BJ (cell line): Measurements from ENCODE around the gene TMEM120B. TPM values are rescaled to one million over a fixed set of nuclear protein-coding genes. Genes with fewer than 3 reads are reported as not detected.
"Not testable (repeated sequence)": the region's sequence is repeated elsewhere in the genome, so short reads cannot be mapped to it uniquely, and the experiment has no call there.

ENCODE experiments used
- CTCF ChIA-PET: fragments of 350-600 bp; formaldehyde crosslinking; extraction: SDS; loops from one replicate; lab custom pipeline; 2021; ENCODE audit warnings: antibody characterized with exemption, inconsistent platforms; lab: Yijun Ruan, JAX
- POLR2A ChIA-PET: fragments of 300-600 bp; sonication (Branson Sonifier 250); formaldehyde crosslinking; extraction: SDS; loops from one replicate; lab custom pipeline; 2021; ENCODE audit warnings: antibody characterized with exemption; lab: Charles Lee
- DNase-seq: peaks from one replicate; pipeline ENCODE4 v3.0.0-alpha.2; 2011; ENCODE audit warnings: low read depth
- H3K27me3 ChIP-seq: 2 replicates; pipeline ENCODE4 v1.6.0; 2011; ENCODE audit warnings: low read length; ENCODE audit not compliant: control insufficient read depth, insufficient read depth
- H3K36me3 ChIP-seq: 2 replicates; pipeline ENCODE4 v1.5.1; 2011; ENCODE audit warnings: low read length; ENCODE audit not compliant: control insufficient read depth, insufficient read depth
- H3K4me3 ChIP-seq: 2 replicates; pipeline ENCODE4 v1.5.1; 2011; ENCODE audit warnings: low read depth, mild to moderate bottlenecking, control low read depth, low read length
- polyA plus RNA-seq: library from polyadenylated mRNA; depleted of rRNA; stranded (reverse); fragments of >200 nt; gene quantifications from 2 replicates; pipeline ENCODE4 v1.2.3, GENCODE V29; 2011
- TF ChIP-seq, protein P1 (sequence below): IDR thresholded peaks from 2 replicates; pipeline ENCODE4 v1.5.1; 2011; ENCODE audit warnings: low read depth, mild to moderate bottlenecking, control low read depth, inconsistent platforms, low read length, moderate library complexity; ENCODE audit not compliant: insufficient read depth

TMEM120B gene
- polyA plus RNA-seq, 1 experiment = 11.4 TPM

DNA sequence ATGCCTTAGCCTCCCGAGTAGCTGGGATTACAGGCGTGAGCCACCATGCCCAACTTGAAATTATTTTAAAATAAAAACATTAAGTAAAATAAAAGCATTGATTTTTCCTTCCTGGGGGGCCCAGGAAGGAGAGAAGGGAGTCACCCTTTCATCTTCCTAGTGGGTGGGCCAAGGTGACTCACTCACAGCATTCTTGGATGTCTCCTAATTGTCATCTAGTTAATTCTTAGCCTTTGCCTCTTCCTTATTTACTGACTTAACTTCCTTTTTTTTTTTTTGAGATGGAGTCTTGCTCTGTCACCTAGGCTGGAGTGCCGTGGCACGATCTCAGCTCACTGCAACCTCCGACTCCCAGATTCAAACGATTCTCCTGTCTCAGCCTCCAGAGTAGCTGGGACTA, 29.2 kb downstream of the TMEM120B start:
- POLR2A ChIA-PET = no interaction called here
- CTCF ChIA-PET = interaction anchor here (1.1 kb wide), 1 partner anchor 9 kb away, joined by 3 read pairs; no protein-coding TSS in a partner anchor
- peaks cover 2% of the 10 kb centered on the region; the same call in 1 of the 2 replicates for H3K36me3 ChIP-seq
- TF ChIP-seq, protein P1, sequence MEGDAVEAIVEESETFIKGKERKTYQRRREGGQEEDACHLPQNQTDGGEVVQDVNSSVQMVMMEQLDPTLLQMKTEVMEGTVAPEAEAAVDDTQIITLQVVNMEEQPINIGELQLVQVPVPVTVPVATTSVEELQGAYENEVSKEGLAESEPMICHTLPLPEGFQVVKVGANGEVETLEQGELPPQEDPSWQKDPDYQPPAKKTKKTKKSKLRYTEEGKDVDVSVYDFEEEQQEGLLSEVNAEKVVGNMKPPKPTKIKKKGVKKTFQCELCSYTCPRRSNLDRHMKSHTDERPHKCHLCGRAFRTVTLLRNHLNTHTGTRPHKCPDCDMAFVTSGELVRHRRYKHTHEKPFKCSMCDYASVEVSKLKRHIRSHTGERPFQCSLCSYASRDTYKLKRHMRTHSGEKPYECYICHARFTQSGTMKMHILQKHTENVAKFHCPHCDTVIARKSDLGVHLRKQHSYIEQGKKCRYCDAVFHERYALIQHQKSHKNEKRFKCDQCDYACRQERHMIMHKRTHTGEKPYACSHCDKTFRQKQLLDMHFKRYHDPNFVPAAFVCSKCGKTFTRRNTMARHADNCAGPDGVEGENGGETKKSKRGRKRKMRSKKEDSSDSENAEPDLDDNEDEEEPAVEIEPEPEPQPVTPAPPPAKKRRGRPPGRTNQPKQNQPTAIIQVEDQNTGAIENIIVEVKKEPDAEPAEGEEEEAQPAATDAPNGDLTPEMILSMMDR = no peak
- H3K27me3 ChIP-seq = no peaks in the 10 kb centered on the region
- no peak overlapping the region for H3K4me3 ChIP-seq
- DNase-seq = no peak

DNA sequence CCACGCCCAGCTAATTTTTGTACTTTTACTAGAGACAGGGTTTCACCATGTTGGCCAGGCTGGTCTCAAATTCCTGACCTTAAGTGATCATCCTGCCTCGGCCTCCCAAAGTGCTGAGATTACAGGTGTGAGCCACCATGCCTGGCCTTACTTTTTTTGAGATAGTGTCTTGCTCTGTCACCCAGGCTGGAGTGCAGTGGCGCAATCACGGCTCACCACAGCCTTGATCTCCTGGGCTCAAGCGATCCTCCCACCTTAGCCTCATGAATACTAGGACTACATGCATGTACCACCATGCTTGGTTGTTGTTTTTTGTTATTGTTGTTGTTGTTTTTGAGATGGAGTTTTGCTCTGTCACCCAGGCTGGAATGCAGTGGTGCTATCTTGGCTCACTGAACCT, 33.0 kb downstream of the TMEM120B start:
- H3K27me3 ChIP-seq, DNase-seq, H3K4me3 ChIP-seq, POLR2A ChIA-PET, H3K36me3 ChIP-seq: not testable (repeated sequence)
- CTCF ChIA-PET = interaction anchor here (1.3 kb wide), 1 partner anchor 31 kb away, joined by 4 read pairs; no protein-coding TSS in a partner anchor

DNA sequence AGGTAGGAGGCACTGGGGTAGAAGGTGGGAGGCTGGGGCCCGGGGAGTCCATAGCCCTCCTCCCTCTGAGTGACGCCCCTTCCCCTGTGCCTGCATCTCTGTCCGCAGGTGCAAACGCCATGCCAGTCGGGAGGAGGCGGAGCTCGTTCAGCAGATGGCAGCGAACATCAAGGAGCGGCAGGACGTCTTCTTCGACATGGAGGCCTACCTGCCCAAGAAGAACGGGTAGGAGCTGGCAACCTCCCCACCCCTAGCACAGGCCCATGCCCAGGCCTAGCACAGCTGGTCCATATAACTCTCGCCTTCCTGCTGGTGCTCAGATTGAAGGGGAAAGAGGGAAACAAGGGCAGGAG, 35.6 kb downstream of the TMEM120B start:
- Histone ChIP-seq H3K27me3 (no peaks in the 10 kb centered on the region), H3K4me3 (no peak overlapping the region), H3K36me3 (peaks cover 9% of the 10 kb centered on the region)
- ChIA-PET CTCF (no interaction called here), POLR2A (no interaction called here)
- DNase-seq = no peak
- TF ChIP-seq, protein P1 = no peak

DNA sequence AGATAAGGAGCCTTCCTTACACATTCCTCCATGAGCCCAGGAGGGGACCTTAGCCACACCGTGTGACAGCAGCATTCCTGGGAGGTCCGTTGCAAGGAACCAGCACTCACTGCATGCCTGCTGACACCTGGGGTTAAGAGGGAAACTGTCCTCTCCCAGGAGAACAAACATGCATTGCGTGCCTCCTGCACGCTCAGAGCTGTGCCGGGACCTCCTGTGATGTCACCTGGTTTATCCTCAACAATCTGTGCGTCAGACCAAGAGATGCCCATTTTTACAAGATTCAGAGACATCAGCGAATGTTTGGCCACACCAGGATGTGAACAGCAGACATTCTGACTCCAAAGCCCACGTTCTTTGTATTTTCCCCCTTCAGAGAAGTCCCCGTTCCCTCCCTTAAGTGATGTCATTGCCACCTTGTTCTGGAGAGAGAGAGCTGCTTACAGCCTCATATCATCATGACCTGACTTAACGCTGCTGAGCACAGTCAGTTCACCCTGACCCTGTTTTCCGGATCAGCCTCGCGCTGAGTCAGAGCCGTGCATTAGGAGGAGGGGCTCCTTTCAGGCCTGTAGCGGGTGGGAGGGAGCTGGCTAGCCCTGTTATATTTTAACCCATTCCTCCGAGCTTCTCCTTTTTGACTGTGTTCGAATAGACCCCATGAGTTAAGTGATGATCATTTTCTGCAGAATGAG, 36.2 kb downstream of the TMEM120B start:
- POLR2A ChIA-PET = no interaction called here
- peak; percentile 47 for DNase-seq
- TF ChIP-seq, protein P1 = no peak

DNA sequence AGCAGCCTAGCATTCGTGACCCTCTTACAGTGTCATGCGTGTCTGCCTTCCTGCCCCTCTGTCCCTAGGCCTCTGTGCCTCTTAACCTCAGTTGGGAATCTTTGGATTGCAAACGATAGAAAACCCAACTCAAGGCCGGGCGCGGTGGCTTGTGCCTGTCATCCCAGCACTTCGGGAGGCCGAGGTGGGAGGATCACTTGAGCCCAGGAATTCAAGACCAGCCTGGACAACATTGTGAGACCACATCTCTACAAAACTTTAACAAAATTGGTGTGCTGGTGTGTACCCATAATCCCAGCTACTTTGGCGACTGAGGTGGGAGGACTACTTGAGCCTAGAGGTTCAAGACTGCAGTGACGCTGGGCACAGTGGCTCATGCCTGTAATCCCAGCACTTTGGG, 36.7 kb downstream of the TMEM120B start:
- H3K27me3 ChIP-seq = no peaks in the 10 kb centered on the region
- CTCF ChIA-PET = no interaction called here
- no peak overlapping the region for H3K4me3 ChIP-seq
- POLR2A ChIA-PET = no interaction called here
- TF ChIP-seq, protein P1 = no peak
- peaks cover 7% of the 10 kb centered on the region; the same call in 1 of the 2 replicates for H3K36me3 ChIP-seq
- DNase-seq = no peak

More for the DNA sequence above, 36.2 kb downstream of the TMEM120B start:
- Histone ChIP-seq H3K27me3 (no peaks in the 10 kb centered on the region), H3K4me3 (no peak overlapping the region), H3K36me3 (peaks cover 8% of the 10 kb centered on the region; the same call in 1 of the 2 replicates)
- CTCF ChIA-PET = no interaction called here

DNA sequence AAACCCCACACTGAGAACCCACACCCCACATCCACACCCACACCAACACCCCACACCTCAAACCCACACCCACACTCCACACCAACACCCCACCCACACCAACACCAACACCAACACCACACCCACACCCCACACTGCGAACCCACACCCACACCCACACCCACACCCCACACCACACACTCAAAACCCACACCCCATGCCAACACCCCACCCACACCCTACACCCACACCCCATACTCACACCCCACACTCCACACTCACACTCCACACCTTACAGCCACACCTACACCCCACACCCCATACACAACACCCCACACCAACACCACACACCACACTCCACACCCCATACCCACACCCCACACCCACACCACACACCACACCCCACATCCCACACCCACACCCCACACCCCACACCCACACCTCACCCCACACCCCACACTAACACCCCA, 38.0 kb downstream of the TMEM120B start:
- TF ChIP-seq, protein P1 = no peak
- no peak for DNase-seq
- CTCF ChIA-PET = no interaction called here
- H3K36me3 ChIP-seq = peaks cover 7% of the 10 kb centered on the region; the same call in 1 of the 2 replicates
- POLR2A ChIA-PET = no interaction called here
- no peaks in the 10 kb centered on the region for H3K27me3 ChIP-seq
- no peak overlapping the region for H3K4me3 ChIP-seq
